Cerebellar cortex (tissue), 1 donor: Measurements from ENCODE around the gene LENG9.

ENCODE experiments used
- DNase-seq: peaks from one replicate; pipeline ENCODE4 v3.0.0-alpha.2; 2015; ENCODE audit warnings: low spot score

Gene LENG9

DNA sequence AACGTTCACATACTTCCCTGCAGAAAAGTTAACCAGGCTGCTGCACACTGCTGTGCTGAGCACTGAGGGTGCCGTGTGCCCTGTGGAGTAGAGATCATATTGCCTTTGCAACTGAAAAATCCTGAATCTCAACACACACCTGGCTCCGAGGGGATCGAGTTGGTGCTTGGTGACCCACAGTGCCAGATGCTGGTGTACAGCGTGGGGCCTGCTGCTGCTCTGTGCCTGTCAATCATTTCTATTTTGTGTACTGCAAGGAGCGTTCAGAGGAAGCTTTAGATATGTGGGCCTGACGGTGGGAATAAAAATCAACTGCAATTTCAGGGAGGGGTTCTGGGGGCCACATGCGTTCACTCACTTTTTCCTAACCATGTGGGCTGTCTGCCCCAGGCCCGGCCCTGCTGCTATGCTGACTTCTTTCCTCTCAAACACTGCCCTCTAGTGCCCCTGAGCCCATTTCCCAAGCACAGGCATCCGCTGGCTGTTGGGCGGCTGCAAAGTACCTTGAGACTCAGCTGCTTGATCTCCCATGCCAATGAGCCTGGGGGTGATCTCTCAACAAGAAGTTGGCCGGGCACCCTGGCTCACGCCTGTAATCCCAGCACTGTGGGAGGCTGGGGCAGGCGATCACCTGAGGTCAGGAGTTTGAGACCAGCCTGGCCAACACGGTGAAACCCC, 24.3 kb downstream of the LENG9 start:
- peak; percentile 68 for DNase-seq

DNA sequence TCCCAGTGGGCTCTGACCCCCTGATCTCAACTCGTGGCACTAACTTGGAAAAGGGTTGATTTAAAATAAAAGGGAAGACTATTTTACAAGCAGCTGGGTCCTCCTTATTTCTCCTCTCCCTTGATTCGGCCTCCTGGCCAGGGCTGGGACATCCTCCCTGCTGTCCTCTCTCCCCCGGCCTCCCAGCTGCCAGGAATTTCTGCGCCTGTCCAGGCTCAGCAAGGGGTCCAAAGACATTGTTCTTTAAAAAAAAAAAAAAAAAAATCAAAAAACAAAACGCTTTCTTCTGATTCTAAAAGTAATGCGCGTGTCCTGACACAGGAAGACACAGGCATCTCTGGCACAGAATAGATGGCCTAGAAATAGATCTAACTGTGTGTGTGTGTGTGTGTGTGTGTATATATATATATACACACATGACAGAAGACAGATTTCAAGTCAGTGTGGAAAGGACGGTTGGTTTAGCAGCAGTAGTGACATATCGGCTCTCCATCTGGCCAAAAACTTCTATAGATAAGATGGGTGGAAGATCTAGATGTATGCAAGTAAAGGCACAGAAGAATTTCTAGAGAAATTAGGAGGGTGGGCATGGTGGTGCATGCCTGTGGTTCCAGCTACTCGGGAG, 26.8 kb downstream of the LENG9 start:
- DNase-seq: no peak

DNA sequence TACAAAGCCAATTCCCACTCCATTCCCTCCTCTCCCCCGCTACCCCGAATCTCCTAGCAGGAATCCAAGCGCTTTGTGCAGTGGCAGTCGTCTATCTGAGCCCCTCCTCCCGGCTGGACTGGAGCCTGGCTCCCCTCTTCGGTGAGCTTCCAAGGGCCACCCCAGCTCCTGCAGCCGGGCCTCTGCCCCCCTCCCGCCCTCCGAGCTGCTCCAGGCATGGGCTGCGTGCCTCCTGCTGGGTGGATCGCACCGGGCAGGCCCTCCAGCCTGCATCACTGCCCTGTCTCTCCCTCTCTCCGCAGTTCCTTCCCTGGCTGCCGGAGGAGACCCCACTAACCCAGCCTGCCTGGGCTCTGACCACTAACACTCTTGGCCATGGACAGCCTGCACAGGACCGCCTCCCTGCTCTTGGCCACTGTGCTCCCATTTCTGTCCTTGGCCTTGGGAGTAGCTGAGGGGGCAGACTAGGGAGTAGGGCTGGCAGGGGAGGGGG, 27.5 kb downstream of the LENG9 start:
- no peak for DNase-seq

DNA sequence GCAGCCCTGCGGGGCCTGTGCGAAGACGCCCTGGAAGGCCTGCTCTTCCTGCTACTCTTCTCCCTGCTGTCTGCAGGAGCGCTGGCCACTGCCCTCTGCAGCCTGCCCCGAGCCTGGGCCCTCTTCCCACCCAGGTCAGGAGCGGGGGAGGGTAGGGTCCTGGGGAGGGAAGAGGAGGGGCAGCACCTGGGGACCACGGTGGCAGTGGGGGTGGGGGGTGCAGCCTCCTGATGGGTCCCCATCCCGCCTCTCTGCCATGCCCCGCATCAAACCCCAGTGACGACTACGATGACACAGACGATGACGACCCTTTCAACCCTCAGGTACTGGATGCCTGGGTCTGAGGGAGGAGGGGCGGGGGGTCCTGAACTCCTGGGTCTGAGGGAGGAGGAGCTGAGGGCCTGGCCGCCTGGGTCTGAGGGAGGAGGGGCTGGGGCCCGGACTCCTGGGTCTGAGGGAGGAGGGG, 28.0 kb downstream of the LENG9 start:
- DNase-seq: no peak

DNA sequence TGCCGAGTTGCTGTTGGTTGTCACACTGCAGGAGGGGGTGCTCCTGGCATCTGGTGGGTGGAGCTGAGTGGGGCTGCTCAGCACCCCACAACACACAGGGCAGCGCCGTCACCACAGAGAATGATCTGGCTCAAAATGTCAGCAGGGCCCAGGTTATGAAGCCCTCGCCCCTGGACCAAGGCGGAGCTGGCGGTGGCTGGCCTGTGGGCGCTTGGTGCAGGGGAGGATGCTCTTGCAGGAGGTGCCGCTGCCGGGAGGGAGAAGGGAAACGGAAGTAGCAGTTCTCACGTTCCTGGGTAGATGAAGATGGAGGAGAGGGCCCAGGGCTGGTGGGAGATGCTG, 28.7 kb downstream of the LENG9 start:
- no peak for DNase-seq

DNA sequence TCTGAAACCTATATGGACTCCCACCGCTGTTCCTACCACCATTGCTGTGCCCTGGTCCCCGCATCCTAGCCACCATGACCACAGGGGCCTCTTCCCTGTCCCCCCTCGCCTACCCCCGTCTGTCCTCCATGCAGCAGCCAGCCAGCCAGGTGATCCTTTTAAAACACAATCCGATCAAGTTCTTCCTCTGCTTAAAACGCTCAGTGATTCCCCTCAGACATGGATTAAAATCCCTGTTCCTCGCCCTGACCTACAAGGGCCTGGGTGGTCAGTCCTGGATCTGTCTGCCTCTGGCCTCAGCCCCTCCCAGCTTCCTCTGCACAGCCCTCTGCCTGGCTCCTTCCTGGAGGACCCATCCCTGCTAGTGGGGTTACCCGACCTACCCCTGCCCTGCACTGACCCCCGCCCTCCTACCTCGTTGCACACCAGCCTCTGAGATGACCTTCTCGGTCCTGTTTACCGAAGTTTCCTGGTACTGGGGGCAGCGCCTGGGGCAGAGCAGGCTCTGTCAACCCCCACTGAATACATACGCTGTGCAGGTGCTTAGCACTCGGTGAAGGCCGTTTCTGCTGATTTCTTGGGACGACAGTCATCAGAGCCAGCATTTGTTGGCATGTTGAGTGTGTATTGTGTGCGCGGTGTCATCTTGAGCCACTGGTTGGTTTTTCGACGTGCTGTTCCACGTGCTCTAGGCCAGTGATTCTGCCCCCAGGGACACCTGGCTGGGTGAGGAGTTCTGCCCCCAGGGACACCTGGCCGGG, 29.3 kb downstream of the LENG9 start:
- DNase-seq: no peak

DNA sequence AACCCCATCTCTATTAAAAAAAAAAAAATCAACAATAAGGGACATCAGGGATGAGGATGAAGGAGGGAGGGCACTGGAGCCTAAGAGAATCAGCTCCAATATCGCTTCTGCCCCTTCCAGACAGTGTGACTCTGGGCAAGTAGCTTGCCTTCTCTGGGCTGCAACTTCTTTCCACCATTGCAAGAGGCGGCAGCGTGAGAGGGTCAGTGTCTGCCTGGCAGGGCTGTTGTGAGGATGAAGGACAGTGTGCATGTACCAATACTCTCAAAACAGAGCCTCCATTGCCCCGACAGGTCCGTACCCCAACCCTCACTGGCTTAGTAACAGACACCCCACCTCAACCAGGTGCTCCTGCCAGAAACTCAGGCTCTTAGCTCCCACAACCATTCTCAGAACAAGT, 29.9 kb downstream of the LENG9 start:
- no peak for DNase-seq

DNA sequence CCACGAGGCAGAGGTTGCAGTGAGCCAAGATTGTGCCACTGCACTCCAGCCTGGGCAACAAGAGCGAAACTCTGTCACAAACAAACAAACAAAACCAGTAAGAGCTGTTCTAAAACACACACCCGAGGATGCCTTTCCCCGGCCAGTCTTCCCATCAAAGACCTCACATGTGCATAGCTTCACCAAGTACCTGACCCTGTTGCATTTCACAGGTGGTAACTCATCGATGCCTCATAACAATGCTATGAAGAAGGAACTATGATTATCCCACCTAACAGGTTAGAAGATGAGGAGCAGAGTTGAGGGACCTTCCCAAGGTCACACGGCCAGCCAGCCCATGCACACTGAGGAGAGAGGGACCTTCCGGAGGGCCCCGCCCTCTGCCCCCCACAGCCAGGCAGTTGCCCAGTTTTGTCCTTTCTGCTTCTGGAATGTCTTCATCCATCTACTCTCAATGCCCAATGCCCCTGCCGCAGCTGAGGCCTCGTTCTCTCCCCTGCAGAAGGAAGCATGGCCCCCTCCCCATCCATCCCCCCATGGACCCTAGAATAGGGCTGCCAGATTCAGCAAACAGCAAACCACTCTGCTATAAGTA, 31.3 kb downstream of the LENG9 start:
- no peak for DNase-seq

DNA sequence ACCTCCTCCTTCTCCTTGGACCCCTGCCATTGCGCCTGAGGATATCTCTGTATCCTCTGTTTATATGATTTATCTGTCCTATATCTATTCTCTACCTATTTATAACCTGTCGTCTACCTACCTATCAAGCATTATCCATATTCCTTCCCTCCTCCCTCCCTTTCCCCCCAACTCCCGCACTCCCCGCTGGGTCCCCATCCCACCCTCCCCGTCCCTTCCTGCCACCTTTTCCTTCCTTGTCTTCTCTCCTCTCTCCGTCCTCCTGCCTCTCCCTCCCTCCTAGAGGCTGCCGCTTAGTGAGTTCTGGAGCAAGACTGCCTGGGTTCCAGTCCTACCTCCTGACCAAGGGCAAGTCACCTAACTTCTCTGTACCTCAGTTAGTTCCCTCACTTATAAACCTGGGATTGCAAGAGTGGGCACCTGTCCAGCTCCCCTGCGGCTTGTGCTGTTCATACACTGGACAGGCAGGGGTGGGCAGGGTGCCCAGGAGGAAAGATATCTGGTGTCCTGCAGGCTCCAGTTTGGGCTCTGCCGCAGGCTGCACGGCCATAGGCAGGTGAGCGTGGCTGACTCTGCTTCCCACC, 32.2 kb downstream of the LENG9 start:
- peak; percentile 34 for DNase-seq

DNA sequence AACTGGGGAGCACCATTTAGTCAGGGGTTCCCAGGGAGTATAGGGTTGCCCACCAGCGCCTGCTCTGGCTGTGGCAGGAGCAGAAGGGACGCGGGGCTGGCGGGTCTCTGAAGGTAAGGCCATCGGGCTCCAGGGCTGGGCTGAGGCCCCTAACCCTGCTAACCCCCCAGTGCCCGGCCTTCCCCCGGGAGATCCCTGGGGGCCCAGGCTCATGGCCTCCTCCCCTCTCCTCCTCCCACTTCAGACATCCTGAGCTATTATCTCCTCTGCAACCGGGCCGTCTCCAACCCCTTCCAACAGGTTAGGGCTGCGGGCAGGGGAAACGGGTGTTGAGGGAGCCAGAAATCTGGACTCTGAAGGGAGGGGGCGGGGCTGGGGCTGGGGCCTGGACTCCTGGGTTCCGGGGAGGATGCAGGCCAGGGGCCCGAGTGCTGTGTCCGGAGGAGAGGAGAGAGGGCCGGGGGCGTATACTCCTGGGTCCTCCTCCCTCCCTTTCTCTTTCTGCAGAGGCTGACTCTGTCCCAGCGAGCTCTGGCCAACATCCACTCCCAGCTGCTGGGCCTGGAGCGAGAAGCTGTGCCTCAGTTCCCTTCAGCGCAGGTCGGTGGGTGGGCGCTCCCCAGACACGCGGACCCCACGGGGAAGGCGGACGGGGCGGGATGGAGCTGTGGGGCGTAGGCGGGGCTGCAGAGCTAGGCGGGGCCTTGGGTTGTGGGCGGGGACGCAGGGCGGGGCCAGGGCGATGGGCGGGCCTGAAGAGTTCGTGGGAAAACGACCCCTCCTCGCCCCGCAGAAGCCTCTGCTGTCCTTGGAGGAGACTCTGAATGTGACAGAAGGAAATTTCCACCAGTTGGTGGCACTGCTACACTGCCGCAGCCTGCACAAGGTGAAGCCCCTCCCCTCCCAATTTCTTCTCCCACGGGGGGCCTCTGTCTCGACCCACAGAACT, 33.0 kb downstream of the LENG9 start:
- DNase-seq: peak; percentile 71

DNA sequence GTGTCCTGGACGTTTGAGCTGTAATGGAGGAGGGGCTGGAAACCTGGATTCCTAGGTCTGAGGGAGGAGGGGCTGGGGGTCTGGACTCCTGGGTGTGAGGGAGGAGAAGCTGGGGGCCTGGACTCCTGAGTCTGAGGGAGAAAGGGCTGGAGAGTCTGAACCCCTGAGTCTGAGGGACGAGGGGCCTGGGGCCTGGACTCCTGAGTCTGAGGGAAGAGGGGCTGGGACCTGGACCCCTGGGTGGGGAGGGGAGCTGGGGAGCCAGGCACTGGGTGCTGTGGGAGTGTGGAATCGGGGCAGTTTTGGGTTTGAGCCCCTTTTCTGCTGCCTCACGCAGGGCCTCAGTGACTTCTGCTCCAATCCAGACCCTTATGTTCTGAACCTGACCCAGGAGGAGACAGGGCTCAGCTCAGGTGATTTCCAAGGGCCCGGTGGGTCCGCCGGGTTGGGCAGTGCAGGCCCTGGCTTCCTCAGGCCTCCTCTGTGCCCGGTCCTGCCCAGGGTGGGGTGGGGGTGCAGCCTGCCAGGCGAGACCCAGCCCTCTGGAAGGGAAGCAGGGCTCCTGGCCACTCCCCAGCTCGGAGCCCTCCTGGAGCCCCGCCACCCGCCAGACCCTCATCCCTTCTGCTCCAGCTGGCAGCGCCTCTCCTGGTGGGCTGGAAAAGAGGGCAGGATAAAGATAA, 33.9 kb downstream of the LENG9 start:
- no peak for DNase-seq

DNA sequence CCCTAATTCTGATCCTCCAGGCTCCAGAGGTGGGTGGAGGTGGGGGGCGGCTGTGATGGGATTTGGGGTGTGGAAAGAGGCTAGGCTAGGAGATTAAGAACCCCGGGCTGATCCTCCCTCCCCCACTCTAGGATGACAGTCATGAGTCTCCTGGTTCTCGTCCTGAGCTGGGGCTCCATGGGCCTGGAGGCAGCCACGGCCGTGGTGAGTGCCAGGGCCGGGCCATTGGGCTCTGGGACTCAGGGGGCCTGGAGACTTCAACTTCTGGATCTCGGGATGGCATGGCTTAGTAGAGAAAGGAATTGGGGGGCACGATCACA, 34.4 kb downstream of the LENG9 start:
- no peak for DNase-seq

DNA sequence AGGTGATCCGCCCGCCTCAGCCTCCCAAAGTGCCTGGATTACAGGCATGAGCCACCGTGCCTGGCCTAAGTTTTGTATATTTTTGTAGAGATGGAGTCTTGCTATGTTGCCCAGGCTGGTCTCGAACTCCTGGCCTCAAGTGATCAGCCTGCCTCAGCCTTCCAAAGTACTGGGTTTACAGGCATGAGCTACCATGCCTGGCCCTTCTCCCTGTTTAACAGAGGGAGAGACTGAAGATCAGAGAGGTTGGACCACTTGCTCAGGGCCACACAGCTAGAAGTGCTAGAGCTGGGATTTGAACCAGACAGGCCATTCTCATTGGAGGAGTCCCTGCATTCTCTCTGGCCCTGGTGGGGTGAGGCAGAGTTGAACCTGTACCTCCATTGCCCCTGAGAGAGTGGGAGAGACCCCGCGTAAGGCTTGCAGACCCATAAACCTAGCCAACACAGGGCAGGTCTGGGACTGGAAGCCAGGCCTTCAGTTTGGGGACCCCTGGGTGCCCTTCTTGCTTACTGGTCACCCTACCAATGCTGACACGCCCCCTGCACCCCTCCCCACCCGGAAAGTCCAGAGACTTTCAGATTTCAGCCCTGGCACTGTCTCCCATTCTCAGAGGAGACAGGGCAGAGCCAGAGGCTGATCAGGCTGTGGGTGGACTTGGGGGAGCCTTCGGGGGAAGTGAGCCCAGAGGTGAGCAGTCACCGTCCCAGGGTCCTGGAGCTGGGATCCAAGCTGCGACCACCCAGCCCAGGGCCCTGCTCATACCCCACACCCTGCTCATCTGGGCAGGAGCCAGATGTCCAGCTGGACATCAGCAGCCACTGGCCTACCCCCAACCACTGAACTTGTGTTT, 35.0 kb downstream of the LENG9 start:
- no peak for DNase-seq

DNA sequence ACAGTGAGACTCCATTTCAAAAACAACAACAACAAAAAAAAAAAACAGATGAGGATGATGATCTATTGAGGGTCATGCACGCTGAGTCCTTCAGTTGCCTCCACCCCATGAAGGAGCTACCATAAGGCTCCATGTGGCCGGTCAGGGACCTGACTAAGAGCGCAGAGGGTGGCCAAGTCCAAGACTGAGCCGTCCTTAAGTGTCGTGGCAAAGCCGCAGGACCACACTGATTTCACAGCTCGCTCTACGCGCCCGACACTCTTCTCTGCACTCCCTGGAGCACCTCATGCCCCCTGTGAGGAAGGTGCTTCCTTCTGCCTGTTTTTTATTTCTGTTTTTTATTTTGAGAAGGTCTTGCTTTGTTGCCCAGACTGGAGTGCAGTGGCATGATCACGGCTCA, 36.0 kb downstream of the LENG9 start:
- DNase-seq: no peak

DNA sequence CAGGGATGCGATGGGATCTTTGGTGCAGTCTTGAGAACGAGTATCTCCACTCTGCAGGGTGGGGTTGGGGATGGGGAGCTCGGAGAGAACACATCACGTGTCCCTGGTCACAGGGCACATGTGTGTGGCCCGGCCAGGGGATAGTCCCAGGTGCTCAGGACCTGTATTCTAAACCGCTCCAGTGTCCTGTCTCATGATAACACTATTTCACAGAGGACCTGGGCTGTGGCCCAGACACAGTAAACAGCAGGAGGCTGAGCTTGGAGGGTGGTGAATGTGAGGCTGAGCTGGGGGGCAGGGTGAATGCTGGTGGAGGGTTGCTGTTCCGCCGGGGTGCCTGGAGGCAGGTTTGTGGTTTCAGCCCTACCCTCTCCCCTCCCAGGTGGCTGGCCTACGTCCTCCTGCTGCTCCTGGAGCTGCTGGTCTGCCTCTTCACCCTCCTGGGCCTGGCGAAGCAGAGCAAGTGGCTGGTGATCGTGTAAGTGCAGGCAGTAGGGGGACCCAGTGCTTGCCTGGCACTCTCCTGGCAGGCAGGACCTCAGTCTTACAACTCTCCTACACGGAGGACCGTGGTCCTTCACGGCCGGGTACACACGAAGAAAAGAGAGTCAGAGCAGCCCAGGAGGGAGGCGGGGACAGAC, 37.2 kb downstream of the LENG9 start:
- DNase-seq: no peak

DNA sequence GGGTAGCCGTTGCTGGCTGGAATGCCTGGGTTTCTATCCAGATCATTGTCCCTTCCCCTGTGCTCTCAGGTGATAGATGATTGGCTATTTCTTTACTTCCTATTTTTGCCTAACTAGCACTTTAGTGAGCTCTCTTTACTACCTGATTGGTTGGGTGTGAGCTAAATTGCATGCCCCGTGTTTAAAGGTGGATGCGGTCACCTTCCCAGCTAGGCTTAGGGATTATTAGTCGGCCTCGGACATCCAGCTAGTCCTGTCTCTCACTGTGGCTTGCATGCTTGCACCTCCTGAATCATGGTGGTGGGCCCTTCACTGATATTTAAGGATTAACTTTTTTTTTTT, 38.2 kb downstream of the LENG9 start:
- no peak for DNase-seq

DNA sequence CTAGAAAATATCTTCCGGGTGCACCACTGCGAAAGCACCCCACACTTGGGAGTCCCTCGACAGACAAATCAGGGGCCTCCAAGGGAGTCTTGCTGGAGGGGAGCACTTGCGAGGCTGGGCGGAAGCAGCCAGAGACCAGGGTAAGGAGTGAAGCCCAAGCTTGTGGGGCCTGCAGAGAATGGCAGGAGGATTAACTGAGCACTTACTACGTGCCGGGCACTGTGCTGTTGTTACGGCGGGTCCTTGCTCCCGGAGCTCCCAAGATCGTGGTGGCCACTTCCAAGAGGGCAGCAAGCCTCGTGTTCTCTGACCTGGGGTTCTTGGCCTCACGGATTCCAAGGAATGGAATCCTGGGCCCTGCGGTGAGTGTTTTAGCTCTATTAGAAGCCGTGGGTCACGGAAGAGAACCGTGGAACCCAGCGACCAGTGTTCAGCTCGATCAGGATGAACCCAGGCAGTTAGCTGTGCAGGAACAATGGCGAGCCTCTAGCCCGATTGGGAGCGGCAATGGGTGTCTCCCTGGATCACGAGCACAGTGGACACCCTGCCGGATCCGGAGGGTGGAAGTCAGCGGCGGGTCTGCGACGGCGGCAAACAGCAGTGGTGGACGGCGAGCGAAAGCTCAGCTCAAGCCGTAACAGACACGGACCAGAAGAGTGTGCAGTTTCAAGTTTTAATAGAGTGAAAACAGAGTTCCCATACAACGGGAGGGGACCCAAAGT, 38.8 kb downstream of the LENG9 start:
- DNase-seq: no peak

DNA sequence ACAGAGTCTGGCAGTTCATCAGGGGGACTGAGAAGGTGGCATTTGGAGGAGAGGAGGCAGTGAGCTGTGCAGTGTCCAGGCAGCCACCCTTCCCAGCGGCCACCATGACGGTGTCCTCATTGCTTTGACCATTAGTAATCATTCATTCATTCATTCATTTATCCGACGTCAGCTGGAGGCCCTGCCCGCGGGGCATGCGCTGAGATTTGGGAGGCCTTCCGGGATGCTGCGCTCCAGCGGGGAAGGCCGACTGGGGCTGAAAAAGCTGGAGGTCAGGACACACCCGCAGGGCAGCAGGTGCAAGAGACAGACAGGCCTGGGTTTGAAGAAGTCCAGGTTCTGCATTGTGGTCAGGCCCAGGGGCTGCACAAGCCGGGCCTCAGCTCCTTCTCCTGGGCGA, 39.4 kb downstream of the LENG9 start:
- DNase-seq: no peak

DNA sequence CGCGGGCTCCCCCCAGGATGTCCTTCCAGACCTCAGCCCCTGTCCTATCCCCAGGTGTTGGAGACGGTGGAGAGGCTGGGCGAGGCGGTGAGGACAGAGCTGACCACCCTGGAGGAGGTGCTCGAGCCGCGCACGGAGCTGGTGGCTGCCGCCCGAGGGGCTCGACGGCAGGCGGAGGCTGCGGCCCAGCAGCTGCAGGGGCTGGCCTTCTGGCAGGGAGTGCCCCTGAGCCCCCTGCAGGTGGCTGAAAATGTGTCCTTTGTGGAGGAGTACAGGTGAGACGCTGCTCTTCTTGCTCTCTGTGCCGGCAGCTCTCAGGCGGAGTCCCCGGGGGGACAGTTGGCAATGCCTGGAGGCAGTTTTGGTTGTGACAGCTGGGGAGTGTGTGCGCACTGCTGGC, 41.4 kb downstream of the LENG9 start:
- no peak for DNase-seq
